ENCODE results near the gene PLSCR1.

The PLSCR1 gene, protein sequence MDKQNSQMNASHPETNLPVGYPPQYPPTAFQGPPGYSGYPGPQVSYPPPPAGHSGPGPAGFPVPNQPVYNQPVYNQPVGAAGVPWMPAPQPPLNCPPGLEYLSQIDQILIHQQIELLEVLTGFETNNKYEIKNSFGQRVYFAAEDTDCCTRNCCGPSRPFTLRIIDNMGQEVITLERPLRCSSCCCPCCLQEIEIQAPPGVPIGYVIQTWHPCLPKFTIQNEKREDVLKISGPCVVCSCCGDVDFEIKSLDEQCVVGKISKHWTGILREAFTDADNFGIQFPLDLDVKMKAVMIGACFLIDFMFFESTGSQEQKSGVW

DNA sequence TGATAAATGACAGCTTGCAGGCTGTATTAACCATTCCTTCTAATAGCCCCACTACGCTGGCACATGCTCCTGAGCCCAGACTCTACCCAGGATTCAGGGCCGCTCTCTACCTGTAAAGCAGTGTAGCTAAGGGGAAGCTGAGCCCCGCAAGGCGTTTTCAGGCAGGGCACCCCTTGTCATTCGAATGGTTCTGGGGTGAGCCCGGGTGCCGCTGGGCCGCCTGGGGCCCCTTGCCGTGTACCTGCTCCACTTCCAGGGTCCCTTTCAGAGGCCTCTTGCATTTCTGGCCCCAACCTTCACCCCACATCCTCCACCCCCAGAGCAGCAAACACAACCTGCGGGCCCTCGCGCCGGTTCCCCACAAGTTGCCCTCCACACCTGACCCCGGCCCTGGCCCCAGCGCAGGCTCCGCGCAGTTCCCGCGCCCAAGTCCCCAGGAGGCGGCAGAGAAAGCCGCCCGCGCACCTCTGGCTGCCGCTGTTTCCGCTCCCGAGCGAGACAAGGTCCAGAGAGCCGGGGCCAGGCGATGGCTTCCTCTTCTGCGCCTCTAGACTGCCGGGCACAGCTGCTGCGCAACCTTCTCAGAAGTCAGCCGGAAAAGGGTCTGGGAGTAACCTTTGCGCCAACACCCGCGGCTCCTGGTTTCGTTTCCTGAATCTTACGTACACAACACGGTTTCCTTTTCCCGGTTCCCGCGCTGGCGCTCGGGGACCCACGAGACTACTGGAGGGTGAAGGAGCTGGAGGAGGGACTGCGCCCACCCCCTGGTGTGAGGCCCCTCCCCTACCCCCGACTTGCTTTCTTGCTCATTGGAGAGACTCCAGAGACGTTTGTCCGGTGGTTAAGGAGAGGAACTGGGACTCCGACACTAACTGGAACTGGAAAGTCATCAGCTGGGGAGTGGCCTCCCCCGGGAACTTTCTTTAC is at the start of gene PLSCR1:
Gene PLSCR1 (minus strand): TSS at position 606 of the 927 bp plus-strand sequence. CDS start 8,055 bp downstream, outside the sequence.
- peak; percentile 58 for DNase-seq

DNA sequence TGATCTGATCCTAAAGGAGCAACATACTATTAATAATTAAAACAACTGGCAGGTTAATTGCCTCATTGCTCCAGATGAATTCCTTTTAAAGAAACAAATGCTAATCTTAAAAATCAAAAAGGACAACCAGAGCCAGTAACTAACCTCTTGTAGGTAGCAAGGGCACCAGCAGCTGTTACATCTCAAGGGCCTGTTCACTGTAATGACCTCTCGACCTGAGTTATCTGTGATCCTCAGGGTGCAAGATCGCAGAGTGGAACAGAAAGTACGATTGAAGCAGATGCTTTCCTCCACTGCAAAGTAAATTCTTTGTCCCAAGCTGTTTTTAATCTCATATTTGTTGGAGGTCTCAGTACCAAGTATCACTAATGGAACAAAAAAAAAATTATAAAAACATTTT is 49.4 kb upstream of the PLSCR1 start:
- DNase-seq: no peak

DNA sequence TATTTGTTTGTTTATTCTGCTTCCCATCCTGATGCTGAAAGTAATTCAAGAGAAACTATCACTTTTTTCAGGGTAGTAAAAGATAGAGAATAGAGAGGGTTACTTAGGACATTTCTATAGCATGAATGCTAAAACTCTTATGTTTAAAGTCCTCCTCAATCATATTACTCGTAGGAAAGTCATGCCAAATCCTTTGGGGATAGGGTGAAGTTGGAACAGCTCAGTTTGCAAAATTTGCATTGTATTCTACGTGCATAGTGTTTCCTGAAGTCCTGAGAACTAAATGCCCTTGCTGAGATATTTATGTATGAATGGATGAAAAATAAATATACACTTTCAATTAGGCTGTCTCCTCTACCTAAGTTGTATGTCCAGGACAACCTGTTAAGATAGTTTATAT is 46.1 kb upstream of the PLSCR1 start:
- DNase-seq: no peak

DNA sequence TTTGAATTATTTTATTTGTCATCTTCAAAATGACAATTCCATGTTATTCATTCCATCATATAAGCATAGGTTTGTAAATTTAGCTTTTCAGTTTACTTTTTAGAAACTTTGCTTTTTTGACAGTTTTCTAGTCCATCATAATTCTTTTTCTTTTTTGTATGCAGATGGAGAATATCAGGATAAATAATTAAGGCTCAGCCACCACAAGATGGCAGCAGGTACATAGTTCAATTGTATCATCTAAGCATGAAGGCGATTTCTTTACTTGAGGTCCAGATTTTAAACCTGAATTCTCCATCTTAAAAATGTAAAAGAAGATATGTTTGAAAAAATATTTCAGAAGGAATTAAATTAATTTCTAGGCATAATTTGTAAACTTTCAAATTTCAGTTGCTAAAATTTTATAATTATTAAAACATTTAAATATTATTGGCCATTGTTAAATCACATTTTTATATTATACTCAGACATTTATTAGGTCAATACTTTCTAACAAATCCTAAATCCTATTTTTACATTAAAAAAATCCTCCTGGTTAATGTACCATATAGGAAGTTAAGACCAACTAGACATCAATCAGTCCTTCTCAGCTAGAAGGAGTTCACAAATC is 45.6 kb upstream of the PLSCR1 start:
- peak; percentile 34 for DNase-seq

DNA sequence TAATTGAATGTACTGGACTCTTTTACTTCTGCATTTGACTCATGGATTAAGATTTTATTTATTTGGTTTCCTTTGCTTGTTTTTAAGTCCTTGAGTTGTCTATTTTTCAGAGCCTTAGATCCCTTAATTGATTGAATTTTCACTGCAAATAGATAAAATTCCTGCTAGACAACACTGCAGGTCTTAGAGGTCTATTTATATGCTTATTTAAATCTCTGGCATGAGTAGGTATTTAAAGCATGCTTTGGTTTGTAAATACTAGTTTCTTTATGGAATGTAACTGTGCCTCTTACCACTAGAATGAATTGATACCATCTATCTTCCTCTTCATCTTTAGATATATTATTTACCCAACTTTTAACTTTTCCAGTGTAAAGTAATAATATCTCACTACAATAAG is 40.7 kb upstream of the PLSCR1 start:
- DNase-seq: no peak

DNA sequence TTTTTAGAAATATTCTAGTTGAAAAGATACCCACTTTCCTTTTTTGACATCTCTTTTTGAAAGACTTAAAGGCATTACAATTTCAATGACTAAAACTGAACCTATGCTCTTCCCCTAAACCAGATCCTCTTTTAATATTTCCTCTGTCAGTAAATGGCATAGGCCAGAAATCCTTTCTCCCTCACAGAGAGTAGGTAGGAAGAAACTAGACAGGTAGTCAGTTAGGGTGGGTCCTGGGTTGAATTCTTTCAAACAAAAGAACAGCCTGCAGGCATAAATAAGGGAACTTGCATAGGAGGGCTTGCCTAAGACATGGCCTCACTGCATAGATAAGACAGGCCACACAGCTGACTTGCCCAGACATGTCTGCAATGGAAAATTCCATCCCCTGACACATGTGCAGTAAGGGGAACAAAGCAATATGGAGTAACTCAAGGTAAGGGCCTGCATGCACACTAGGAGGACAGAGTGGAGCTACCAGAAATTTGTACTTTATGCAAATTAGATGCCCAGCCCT is 37.6 kb upstream of the PLSCR1 start:
- DNase-seq: no peak

DNA sequence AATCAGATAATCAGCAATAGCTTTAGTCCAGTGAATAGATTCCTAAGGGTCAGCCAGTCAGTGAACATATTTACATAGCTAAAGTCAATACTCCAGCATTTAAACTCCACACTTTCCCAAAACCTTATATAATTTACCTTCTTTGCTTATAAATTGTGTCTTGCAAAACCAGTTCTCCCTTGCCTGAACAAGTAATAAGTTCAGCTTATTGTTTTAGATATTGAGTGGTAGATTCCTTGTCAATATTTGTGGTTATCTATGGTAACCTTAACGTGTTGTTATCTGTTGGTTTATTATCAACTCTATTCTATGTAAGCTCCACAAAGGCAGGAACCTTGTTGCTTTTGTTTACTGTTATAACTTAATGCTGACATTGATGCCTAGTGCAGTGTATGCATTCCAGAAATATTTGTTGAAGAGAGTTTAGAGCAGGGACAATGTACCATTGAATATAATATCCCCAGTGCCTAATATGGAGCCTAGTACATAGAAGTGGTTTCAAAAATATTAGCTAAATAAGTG is 36.7 kb upstream of the PLSCR1 start:
- DNase-seq: no peak

DNA sequence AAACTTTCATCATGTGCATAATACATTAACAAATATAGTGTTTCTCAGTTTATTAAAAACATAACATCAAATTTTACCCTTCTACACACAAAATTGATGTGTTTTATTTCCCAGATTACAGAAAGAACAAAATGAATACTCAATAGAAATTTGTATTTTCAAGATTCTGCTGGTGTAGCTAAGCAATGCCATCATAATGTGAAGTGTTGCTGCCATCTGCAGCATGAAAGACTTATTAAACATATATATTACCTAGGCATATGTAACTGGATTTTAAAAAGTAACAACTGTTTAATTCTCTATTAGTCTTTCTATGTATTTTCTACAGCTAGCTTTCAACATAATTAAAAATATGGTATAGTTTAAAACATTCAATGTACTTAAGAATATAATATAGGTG is 33.3 kb upstream of the PLSCR1 start:
- peak; percentile 42 for DNase-seq

DNA sequence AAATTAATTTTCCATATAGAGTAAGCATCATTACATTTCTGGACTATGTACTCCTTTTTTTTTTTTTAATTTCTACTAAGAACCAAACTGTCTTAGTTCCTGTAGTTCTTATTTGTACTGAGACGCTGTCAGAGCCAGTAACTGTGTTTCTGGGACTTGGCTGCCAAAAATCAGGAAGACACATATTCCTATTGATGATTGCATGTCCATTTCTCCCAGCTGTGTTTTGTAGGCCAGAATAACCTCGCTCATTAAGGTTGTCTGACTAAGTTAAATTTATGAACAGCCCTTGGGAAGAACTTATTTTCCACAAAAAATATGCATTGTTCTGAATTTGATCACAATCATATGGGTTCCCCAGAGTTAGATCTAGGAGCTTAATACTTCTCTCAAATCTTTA is 31.2 kb upstream of the PLSCR1 start:
- no peak for DNase-seq

DNA sequence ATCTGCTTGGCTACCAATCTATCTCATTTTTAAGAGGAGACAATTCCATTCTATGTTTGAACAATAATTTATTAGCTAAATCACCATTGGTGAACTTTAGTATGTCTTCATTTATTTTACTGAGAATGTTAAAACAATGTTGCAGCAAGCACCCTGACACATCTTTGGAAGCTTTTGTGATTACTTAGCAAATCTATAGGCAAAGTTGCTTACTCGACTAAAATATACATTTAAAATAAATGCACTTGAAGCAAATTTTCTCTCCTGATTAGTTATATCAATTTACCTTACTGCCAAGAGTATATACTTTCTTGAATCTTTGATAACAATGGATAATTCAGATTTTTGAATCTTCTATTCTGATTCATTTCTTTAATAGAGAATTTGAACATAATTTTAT is 29.8 kb upstream of the PLSCR1 start:
- no peak for DNase-seq

DNA sequence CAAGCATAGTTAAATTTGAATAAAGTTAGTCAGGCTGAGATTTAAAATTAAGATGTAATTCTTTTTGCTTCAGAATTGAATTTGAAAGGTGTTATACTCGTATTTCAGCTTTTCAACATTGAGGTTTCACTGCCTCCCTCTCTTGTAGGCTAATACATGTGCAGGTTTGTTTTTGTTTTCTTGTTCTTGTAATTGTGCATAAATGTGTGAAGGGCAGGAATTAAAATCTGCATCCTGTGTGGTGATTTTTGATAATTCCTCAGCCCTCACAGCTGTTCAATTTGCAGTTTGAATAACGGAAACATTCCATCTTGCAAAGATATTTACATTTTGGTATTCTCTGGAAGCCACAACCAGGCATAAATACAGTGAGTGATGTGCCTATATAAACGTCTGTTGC is 24.9 kb upstream of the PLSCR1 start:
- no peak for DNase-seq

DNA sequence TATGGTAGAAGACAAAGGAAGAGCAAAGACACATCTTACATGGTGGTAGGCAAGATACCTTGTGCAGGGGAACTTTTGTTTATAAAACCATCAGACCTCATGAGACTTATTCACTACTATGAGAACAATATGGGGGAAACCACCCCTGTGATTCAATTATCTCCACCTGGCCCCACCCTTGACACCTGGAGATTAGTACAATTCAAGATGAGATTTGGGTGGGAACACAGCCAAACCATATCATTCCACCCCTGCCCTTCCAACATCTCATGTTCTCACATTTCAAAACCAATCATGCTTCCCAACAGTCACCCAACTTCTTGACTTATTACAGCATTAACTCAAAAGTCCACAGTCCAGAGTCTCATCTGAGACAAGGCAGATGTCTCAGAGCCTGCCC is 21.7 kb upstream of the PLSCR1 start:
- no peak for DNase-seq

DNA sequence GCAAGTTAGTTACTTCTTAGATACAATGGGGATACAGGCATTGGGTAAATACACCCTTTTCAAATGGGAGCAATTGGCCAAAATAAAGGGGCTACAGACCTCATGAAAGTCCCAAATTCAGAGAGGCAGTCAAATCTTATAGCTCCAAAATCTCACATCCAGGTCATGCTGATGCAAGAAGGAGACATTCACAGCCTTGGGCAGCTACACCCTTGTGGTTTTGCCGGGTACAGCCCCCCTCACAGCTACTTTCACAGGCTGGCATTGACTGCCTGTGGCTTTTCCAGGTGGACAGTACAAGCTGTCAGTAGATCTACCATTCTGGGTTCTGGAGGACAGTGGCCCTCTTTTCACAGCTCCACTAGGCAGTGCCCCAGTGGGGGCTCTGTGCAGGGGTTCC is 17.5 kb upstream of the PLSCR1 start:
- no peak for DNase-seq

DNA sequence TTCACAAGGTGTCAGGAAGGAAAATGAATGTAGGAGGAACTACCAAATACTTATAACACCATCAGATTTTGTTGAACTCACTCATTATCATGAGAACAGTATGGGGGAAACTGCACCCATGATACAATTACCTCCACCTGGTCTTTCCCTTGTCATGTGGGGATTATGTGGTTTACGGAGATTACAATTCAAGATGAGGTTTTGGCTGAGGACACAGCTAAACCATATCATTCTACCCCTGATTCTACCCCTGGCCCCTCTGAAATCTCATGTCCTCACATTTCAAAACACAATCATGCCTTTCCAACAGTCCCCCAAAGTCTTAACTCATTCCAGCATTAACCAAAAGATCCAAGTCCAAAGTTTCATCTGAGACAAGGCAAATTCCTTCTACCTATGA is 17.1 kb upstream of the PLSCR1 start:
- DNase-seq: no peak

DNA sequence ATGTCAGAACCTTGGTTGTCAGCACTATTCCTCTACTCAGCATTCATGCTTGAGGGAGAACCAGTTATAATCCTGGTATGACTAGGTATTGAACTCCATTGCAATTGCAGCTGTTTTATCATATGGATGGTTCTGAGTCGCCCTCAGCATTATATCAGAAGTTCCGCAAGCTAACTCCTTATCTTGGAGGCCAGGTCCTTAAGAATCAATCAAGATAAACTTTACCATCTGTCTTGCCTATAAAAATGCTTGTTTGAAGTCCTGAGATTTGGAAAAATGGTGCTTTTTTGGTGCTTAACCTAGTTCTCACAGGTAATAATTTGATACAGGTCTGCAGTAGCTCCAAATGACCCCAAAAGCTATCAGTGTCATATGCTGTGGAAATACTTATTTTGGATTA is 16.3 kb upstream of the PLSCR1 start:
- DNase-seq: no peak

DNA sequence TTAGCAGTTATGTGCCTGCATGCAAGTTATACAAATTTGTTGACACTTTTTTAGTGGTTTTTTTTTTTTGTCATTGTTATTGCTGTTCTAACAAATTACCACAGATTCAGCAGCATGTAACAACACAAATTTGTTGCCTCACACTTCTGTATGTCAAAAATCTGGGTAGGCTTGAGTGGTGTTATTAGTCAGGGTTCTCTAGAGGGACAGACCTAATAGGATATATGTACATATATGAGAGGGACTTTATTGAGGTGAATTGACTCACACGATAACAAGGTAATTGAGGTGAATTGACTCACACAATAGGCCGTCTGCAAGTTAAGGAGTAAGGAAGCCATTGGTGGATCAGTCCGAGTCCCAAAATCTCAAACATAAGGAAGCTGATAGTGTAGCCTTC is 15.0 kb upstream of the PLSCR1 start:
- DNase-seq: no peak

DNA sequence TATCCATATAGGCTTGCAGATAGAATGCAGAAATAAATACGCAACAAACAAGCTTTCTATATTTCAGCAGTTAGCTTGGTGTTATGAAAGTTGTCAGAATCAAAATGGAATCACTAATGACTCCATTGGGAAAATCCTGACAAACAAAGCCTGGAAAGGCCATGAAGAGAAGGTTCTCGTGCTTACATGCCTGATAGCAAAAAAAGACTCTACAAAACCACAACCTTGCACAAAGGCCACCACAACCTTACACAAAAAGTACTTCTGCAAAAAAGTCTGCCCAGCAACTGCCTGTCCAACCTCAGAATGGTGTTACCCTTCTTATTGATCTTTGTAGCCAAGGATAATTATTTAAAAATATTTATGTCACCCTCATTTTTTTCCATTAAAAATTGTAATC is 14.4 kb upstream of the PLSCR1 start:
- no peak for DNase-seq

DNA sequence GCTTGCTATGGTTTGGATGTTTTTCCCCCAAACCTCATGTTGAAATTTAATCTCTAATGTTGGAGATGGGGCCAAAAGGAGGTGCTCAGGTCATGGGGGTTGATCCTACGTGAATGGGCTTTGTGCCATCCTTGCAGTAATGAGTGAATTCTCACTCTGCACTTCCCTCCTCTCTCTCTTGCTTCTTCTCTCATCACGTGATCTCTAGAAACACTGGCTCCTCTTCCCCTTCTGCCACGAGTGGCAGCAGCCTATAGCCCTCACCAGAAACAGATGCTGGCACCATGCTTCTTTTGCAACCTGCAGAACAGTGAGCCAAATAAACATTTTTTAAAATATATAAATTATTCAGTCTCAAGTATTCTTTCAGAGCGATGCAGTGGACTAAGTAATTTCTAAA is 13.3 kb upstream of the PLSCR1 start:
- DNase-seq: no peak

DNA sequence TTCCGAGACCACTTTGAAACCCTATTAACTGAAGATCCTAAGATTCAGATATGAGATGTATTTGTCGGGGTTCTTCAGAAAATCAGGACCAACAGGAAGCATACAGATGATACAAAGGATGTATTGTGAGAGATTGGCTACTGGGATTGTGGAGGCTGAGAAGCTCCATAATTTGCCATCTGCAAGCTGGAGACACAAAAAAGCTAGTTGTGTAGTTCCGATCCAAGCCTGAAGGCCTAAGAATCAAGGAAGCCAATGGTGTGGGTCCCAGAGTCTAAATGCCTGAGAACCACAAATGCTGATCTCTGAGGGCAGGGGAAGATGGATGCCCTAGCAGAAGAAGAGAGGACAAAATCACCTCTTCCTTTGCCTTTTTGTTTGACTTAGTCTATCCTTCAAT is 10.9 kb upstream of the PLSCR1 start:
- DNase-seq: no peak

DNA sequence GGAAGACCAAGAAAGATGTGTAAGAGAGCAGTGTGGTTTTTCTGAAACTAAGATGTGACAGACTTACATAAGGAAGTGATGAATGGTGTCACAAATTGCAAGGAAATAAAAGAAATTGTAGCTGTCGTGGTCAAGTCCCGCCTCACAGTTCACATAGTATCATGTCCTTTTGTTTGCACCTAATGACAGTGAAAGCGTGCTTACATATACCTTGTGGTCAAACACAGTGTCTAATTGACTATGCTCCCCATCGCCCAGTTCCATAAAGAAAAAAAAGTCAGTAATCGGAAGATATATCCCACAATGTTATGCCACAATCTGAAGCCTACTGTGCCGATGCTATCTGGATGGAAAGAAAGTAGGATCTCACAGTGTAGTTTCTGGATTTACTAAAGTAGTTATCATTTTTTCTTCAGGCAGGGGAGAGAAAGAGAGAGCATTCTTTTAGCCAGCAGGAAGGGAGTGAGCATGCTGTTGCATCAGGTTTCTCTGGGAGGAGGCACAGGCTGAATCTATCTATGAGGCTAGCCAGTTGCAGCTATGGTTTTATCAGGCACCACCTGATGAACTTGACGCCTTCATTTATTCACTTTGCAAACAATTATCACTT is 9.8 kb upstream of the PLSCR1 start:
- DNase-seq: no peak

DNA sequence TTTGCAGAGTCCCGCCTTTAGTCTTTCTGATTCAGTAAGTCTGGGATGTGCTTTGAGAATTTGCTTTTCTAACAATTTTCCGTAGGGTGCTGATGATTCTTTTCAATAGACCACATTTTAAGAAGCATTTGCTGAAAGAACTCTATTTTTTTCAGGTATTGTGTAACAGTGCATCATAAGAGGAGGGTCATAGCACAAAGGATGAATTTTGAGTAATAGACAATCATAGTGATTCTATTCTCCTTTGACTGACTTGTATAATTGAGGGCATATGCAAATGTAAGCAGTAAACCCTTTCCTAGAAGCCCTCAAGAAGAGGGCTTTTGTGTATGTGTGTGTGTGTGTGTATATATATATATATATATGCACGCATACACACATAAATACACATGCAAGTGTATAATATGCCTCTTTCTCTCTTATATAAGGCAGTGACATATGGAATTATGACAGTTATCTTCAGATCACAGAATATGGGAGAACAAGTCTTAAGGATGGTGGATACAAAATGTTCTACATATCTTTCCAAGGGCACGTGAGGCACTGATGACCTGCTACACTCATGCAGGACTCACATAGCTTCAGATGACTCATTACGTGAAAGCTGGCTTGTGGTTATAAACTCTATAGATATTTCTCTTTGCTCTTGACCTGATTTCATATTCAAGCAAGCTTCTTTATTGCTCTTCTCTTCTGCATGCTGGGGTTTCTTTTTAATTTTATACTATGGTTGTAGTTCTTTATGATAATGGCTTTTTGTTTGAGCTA is 6.5 kb upstream of the PLSCR1 start:
- no peak for DNase-seq

DNA sequence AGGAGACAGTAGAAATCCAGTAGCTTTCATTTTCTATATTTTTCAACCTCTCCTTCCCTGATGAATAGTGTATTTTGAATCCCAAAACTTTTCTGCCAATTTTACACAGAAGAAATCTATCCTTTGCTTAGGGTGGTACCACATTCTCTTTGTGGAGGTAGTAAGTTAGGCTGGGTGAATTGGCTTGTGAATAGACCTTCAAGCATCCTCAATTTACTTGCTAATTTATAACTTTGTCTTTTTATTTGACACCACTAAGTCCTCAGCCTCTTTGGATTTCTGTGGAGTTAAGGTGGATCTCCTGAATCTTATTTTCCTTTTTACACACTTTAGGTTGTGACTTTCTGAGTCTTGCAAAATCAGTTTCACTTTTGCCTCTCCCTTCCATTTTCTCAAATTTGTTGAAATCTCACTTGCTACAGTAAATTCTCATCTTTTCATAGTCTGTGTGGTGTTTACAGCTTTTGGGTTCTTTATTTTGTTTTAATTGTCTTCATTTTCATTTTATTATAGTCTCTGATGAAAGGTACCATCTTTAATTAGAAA is 5.7 kb upstream of the PLSCR1 start:
- no peak for DNase-seq
